ENCODE measurements around the gene PAN3.

The PAN3 gene

GRCh38 chr13:28320209-28320608 lies 181.9 kb downstream of the PAN3 start:
- no peak for TF ChIP-seq CTCF (conservative IDR thresholded peaks at IDR 0.05)
- H3K27ac ChIP-seq: peak overlapping the region; percentile 53

GRCh38 chr13:28320884-28321574 lies 182.7 kb downstream of the PAN3 start:
- H3K27ac ChIP-seq: peak overlapping the region; percentile 53
- no peak for TF ChIP-seq CTCF (conservative IDR thresholded peaks at IDR 0.05)

GRCh38 chr13:28321756-28322155 lies 183.4 kb downstream of the PAN3 start:
- peak overlapping the region; percentile 53 for H3K27ac ChIP-seq
- TF ChIP-seq CTCF (conservative IDR thresholded peaks at IDR 0.05): no peak

- H3K27ac ChIP-seq: peak overlapping the region; percentile 53; the same call in 1 of the 2 replicates
- no peak for TF ChIP-seq CTCF (conservative IDR thresholded peaks at IDR 0.05)
Measured at GRCh38 chr13:28322256-28322905, 184.0 kb downstream of the PAN3 start.

- peak; percentile 89 for TF ChIP-seq CTCF (conservative IDR thresholded peaks at IDR 0.05)
- no peak overlapping the region for H3K27ac ChIP-seq
Measured at GRCh38 chr13:28324181-28324789, 185.9 kb downstream of the PAN3 start.

- no peak overlapping the region for H3K27ac ChIP-seq
- TF ChIP-seq CTCF (conservative IDR thresholded peaks at IDR 0.05): no peak
Measured at GRCh38 chr13:28325022-28325421, 186.7 kb downstream of the PAN3 start.

GRCh38 chr13:28326056-28326455 lies 187.7 kb downstream of the PAN3 start:
- no peak for TF ChIP-seq CTCF (conservative IDR thresholded peaks at IDR 0.05)
- no peak overlapping the region for H3K27ac ChIP-seq

All from VCaP (cell line).